ENCODE data around the gene AOPEP.
"Not testable (repeated sequence)": the region's sequence is repeated elsewhere in the genome, so short reads cannot be mapped to it uniquely, and the experiment has no call there.

The AOPEP gene

GRCh38 chr9:94956731-94957130 lies 230.2 kb downstream of the AOPEP start:
- no peak overlapping the region for H3K27ac ChIP-seq
- TF ChIP-seq CTCF (conservative IDR thresholded peaks at IDR 0.05): no peak
- TF ChIP-seq ZFX (IDR thresholded peaks at IDR 0.05): no peak

GRCh38 chr9:94960964-94961363 lies 234.5 kb downstream of the AOPEP start:
- H3K27ac ChIP-seq: no peak overlapping the region
- TF ChIP-seq CTCF (conservative IDR thresholded peaks at IDR 0.05): no peak

GRCh38 chr9:94961870-94962269 lies 235.4 kb downstream of the AOPEP start:
- TF ChIP-seq CTCF (conservative IDR thresholded peaks at IDR 0.05): no peak
- no peak for TF ChIP-seq ZFX (IDR thresholded peaks at IDR 0.05)
- H3K27ac ChIP-seq: no peak overlapping the region

GRCh38 chr9:94965631-94966030 lies 239.1 kb downstream of the AOPEP start:
- H3K27ac ChIP-seq: not testable (repeated sequence)

GRCh38 chr9:94966046-94966445 lies 239.5 kb downstream of the AOPEP start:
- not testable (repeated sequence) for H3K27ac ChIP-seq

GRCh38 chr9:94967482-94967881 lies 241.0 kb downstream of the AOPEP start:
- TF ChIP-seq ZFX (IDR thresholded peaks at IDR 0.05) (no peak), CTCF (conservative IDR thresholded peaks at IDR 0.05) (no peak)
- H3K27ac ChIP-seq: no peak overlapping the region

GRCh38 chr9:94971378-94972131 lies 245.1 kb downstream of the AOPEP start:
- H3K27ac ChIP-seq: peak overlapping the region; percentile 39

GRCh38 chr9:94973451-94973941 lies 247.0 kb downstream of the AOPEP start:
- TF ChIP-seq CTCF (conservative IDR thresholded peaks at IDR 0.05) (no peak), ZFX (IDR thresholded peaks at IDR 0.05) (no peak)
- no peak overlapping the region for H3K27ac ChIP-seq

More at GRCh38 chr9:94971378-94972131, 245.1 kb downstream of the AOPEP start:
- TF ChIP-seq ZFX (IDR thresholded peaks at IDR 0.05) (no peak), CTCF (conservative IDR thresholded peaks at IDR 0.05) (no peak)
